Osteoblast (primary cell): ENCODE measurements around the gene CABP1. TPM values are rescaled to one million over a fixed set of nuclear protein-coding genes. Genes with fewer than 3 reads are reported as not detected.
A peak's percentile ranks its signal among the peaks of the same experiment; 100 is the strongest.

Experiments
- DNase-seq: peaks from one replicate; pipeline ENCODE4 v3.0.0; 2011; ENCODE audit warnings: low spot score, mixed read lengths; ENCODE audit not compliant: insufficient read length; ENCODE audit errors: missing footprints
- H2AFZ ChIP-seq: 2 replicates; pipeline ENCODE4 v1.6.0; 2011; ENCODE audit warnings: mild to moderate bottlenecking, low read length
- H3K27ac ChIP-seq: 2 replicates; pipeline ENCODE4 v1.5.1; 2011; ENCODE audit warnings: mild to moderate bottlenecking, low read depth, low read length, moderate library complexity
- H3K27me3 ChIP-seq: 2 replicates; pipeline ENCODE4 v1.6.0; 2012; ENCODE audit warnings: mild to moderate bottlenecking, control low read depth, inconsistent platforms, low read length, moderate library complexity; ENCODE audit not compliant: insufficient read depth
- H3K36me3 ChIP-seq: 2 replicates; pipeline ENCODE4 v1.5.1; 2011; ENCODE audit warnings: mild to moderate bottlenecking, low read length, control low read depth, moderate library complexity; ENCODE audit not compliant: insufficient read depth
- H3K4me1 ChIP-seq: 2 replicates; pipeline ENCODE4 v1.5.1; 2011; ENCODE audit warnings: mild to moderate bottlenecking, low read length, control low read depth, moderate library complexity; ENCODE audit not compliant: insufficient read depth
- H3K4me2 ChIP-seq: 2 replicates; pipeline ENCODE4 v1.6.0; 2011; ENCODE audit warnings: mild to moderate bottlenecking, low read length; ENCODE audit not compliant: insufficient read depth
- H3K4me3 ChIP-seq: fragments of 200-600 bp; sonication (generic); 3 replicates; pipeline ENCODE4 v1.5.1; 2012; ENCODE audit warnings: mild to moderate bottlenecking, low read length, inconsistent platforms; ENCODE audit not compliant: insufficient read depth
- H3K79me2 ChIP-seq: 2 replicates; pipeline ENCODE4 v1.6.0; 2012; ENCODE audit warnings: mild to moderate bottlenecking, low read length, control low read depth, inconsistent platforms; ENCODE audit not compliant: insufficient read depth
- H3K9me3 ChIP-seq: 2 replicates; pipeline ENCODE4 v1.5.1; 2011; ENCODE audit warnings: low read depth, low read length, control low read depth
- H4K20me1 ChIP-seq: 2 replicates; pipeline ENCODE4 v1.6.0; 2012; ENCODE audit warnings: mild to moderate bottlenecking, low read length, control low read depth; ENCODE audit not compliant: insufficient read depth
- total RNA-seq: library from RNA; depleted of rRNA; stranded (reverse); fragments of >200 nt; gene quantifications from 2 replicates; pipeline ENCODE4 v1.2.3, GENCODE V29; 2012
- TF ChIP-seq, protein P1 (sequence below): IDR thresholded peaks from 2 replicates; pipeline ENCODE4 v1.5.1; 2011; ENCODE audit warnings: mild to moderate bottlenecking, low read depth, low read length, moderate library complexity; ENCODE audit errors: extremely low read depth

CABP1 gene
- total RNA-seq, 1 donor = not detected

DNA sequence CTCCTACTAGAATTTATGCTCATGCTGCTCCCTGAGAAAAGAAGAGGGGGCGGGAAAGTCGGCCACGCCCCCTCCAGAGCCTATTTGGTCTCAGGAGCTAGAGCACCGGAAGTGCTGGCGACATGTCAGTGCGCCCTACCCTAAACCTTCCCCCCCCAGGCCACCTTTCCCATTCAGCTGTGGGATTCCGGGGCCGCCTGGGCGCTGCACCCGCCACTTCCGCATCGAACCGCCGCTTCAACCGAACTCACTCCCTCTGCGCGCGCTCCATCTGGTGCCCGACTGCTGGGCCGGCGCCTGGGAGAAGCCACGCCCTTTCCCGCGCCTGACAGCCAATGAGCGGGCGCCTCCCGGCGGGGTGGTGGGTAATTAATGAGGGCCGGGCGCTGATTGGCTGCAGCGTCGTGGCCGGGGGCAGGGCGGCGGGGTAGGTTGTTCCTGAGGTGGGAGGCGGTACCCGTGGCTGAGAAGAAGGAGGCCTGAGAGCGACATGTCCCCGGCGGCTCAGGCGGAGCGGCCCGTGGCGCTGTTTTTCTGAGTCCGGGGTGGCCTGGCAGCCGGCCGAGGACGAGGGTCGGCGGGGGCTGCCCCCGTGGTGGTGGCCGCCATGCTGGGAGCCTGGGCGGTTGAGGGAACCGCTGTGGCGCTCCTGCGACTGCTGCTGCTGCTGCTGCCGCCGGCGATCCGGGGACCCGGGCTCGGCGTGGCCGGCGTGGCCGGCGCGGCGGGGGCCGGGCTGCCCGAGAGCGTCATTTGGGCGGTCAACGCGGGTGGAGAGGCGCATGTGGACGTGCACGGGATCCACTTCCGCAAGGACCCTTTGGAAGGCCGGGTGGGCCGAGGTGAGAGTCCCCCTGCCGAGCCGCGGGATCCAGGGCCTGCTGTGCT, 46.5 kb downstream of the CABP1 start, which contains the start of gene MLEC:
MLEC (plus strand) TSS at position 460 of the 888 bp plus-strand sequence; CDS start at position 608, 148 bp downstream.
- Histone ChIP-seq H3K27ac (peak within 1 kb of the TSS; percentile 97), H3K36me3 (no peaks in the 10 kb centered on the region), H2AFZ (peak within 1 kb of the TSS; percentile 96), H3K79me2 (peaks cover 49% of the 10 kb centered on the region), H3K4me2 (peak within 1 kb of the TSS; percentile 92), H3K4me1 (peaks cover 28% of the 10 kb centered on the region), H3K27me3 (no peaks in the 10 kb centered on the region), H4K20me1 (peaks cover 40% of the 10 kb centered on the region), H3K4me3 (peak within 1 kb of the TSS; percentile 91), H3K9me3 (no peaks in the 10 kb centered on the region)
- TF ChIP-seq, protein P1, sequence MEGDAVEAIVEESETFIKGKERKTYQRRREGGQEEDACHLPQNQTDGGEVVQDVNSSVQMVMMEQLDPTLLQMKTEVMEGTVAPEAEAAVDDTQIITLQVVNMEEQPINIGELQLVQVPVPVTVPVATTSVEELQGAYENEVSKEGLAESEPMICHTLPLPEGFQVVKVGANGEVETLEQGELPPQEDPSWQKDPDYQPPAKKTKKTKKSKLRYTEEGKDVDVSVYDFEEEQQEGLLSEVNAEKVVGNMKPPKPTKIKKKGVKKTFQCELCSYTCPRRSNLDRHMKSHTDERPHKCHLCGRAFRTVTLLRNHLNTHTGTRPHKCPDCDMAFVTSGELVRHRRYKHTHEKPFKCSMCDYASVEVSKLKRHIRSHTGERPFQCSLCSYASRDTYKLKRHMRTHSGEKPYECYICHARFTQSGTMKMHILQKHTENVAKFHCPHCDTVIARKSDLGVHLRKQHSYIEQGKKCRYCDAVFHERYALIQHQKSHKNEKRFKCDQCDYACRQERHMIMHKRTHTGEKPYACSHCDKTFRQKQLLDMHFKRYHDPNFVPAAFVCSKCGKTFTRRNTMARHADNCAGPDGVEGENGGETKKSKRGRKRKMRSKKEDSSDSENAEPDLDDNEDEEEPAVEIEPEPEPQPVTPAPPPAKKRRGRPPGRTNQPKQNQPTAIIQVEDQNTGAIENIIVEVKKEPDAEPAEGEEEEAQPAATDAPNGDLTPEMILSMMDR = no peak
- DNase-seq = peak; percentile 100

DNA sequence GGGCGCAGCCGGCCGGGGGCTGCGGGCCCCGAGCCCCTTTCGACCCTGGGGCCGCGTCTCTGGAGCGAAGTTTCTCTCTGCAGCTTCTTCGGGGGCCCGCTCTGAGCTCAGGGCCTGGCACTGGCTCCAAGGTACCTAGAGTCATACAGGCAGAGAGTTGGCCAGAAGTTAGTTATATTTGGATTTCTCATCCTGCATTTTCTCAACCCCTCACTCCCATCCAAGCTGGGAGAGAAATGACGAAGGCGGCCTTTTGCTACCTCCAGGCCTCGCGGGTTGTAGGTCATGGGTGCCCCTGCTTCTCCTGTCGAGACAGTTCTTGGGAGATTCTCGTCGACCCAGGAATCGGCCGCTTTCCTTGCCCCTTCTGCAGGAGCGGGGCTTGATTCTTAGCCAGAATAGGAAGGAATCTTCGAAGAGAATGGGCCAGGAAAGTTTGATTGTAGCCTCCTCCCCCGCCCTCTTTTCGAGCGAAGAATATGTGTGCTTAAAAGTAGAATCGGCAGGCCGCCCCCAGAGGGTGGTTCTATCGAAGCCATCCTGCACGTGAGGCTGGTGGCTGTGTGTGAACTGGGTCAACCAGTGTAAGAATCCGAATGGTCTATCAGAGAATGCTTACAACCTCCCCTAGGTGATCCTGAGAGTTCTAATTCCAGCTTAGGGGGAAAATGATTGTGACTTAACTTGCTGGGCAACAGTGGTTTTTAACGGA, 47.3 kb downstream of the CABP1 start:
- peaks cover 28% of the 10 kb centered on the region for H3K4me1 ChIP-seq
- H3K9me3 ChIP-seq = no peaks in the 10 kb centered on the region
- TF ChIP-seq, protein P1 = no peak
- peak overlapping the region; percentile 91 for H3K4me3 ChIP-seq
- peaks cover 57% of the 10 kb centered on the region for H3K79me2 ChIP-seq
- peak overlapping the region; percentile 58 for H2AFZ ChIP-seq
- H3K4me2 ChIP-seq = peak overlapping the region; percentile 91
- H3K27ac ChIP-seq = peak overlapping the region; percentile 97
- H4K20me1 ChIP-seq = peaks cover 48% of the 10 kb centered on the region
- no peak for DNase-seq
- H3K27me3 ChIP-seq = no peaks in the 10 kb centered on the region
- H3K36me3 ChIP-seq = no peaks in the 10 kb centered on the region

- Histone ChIP-seq H3K9me3 (no peaks in the 10 kb centered on the region), H3K4me3 (peak overlapping the region; percentile 91), H2AFZ (peak overlapping the region; percentile 5), H3K79me2 (peaks cover 66% of the 10 kb centered on the region), H3K27ac (peak overlapping the region; percentile 97), H3K4me2 (peak overlapping the region; percentile 91), H3K36me3 (no peaks in the 10 kb centered on the region), H4K20me1 (peaks cover 55% of the 10 kb centered on the region), H3K4me1 (peaks cover 28% of the 10 kb centered on the region), H3K27me3 (no peaks in the 10 kb centered on the region)
- TF ChIP-seq, protein P1 = no peak
- DNase-seq = no peak
These were observed 48.2 kb downstream of the CABP1 start for GRCh38 chr12:120688527-120689071.
